Endodermal cell (in vitro differentiated cells): ENCODE measurements around the gene IRX1. TPM values are rescaled to one million over a fixed set of nuclear protein-coding genes. Genes with fewer than 3 reads are reported as not detected.

ENCODE experiments used
- DNase-seq: peaks from one replicate; pipeline ENCODE4 v3.0.0-alpha.2; 2017
- H3K27ac ChIP-seq: 2 replicates; pipeline ENCODE4 v1.5.1; 2013; ENCODE audit warnings: mild to moderate bottlenecking, low read depth, low read length, moderate library complexity
- H3K27me3 ChIP-seq: 2 replicates; pipeline ENCODE4 v1.6.1; 2013; ENCODE audit warnings: mild to moderate bottlenecking, low read length, moderate library complexity; ENCODE audit not compliant: insufficient read depth, control insufficient read depth, poor library complexity, severe bottlenecking
- H3K36me3 ChIP-seq: 2 replicates; pipeline ENCODE4 v1.7.0; 2013; ENCODE audit warnings: mild to moderate bottlenecking, low read length, moderate library complexity; ENCODE audit not compliant: control insufficient read depth, insufficient read depth
- H3K4me1 ChIP-seq: one replicate; pipeline ENCODE4 v1.7.0; 2013; ENCODE audit warnings: low read length; ENCODE audit not compliant: control insufficient read depth, insufficient read depth
- H3K4me3 ChIP-seq: 2 replicates; pipeline ENCODE4 v1.5.1; 2013; ENCODE audit warnings: mild to moderate bottlenecking, low read length, moderate library complexity
- H3K9ac ChIP-seq: 2 replicates; pipeline ENCODE4 v1.6.1; 2013; ENCODE audit warnings: mild to moderate bottlenecking, low read length, moderate library complexity; ENCODE audit not compliant: poor library complexity, severe bottlenecking; ENCODE audit errors: extremely low read depth
- H3K9me3 ChIP-seq: 2 replicates; pipeline ENCODE4 v1.6.1; 2013; ENCODE audit warnings: mild to moderate bottlenecking, low read length, moderate library complexity; ENCODE audit not compliant: control insufficient read depth
- H3K27ac Mint-ChIP-seq: 2 replicates; pipeline ENCODE4 v1.8.0; 2020; ENCODE audit warnings: mixed read lengths
- H3K27me3 Mint-ChIP-seq: 2 replicates; pipeline ENCODE4 v1.8.0; 2021; ENCODE audit warnings: mild to moderate bottlenecking, mixed read lengths; ENCODE audit not compliant: insufficient read depth
- H3K36me3 Mint-ChIP-seq: 2 replicates; pipeline ENCODE4 v1.8.0; 2020; ENCODE audit warnings: low read depth, mixed read lengths
- H3K4me1 Mint-ChIP-seq: 2 replicates; pipeline ENCODE4 v1.8.0; 2020; ENCODE audit warnings: mixed read lengths
- H3K4me3 Mint-ChIP-seq: 2 replicates; pipeline ENCODE4 v1.8.0; 2020; ENCODE audit warnings: mild to moderate bottlenecking, moderate library complexity, mixed read lengths
- H3K9me3 Mint-ChIP-seq: 2 replicates; pipeline ENCODE4 v1.8.0; 2020; ENCODE audit warnings: mild to moderate bottlenecking, mixed read lengths
- WGBS, 2 experiments: methylation state at CpG; one replicate each; pipeline versions ENCODE4 v1.1.5 to v1.1.7; 2013; ENCODE audit warnings: missing lambda C conversion rate in 2 of 2, mixed read lengths in 1 of 2; ENCODE audit not compliant: insufficient coverage in 1 of 2, insufficient read length in 1 of 2; 5-methylcytosine and 5-hydroxymethylcytosine counted together
- total RNA-seq, 2 donors: library from RNA; stranded (reverse); fragmentation: NEBNext Ultra II Directional in 1 of 2; extraction: Animal tissue kit (Norgen Biotek cat#: 25700) in 1 of 2; gene quantifications; 2 replicates in 1 of 2; 3 replicates in 1 of 2; pipeline ENCODE4 v1.2.1, GENCODE V29; 2021
- TF ChIP-seq, protein P1 (sequence below): fragments of 200-600 bp; sonication (generic); conservative IDR thresholded peaks from 2 replicates; pipeline ENCODE4 v1.5.0; 2021; ENCODE audit warnings: antibody characterized with exemption, mild to moderate bottlenecking

Gene IRX1
- total RNA-seq, 2 donors from 2014 or later: 1.9 to 7.6 TPM

DNA sequence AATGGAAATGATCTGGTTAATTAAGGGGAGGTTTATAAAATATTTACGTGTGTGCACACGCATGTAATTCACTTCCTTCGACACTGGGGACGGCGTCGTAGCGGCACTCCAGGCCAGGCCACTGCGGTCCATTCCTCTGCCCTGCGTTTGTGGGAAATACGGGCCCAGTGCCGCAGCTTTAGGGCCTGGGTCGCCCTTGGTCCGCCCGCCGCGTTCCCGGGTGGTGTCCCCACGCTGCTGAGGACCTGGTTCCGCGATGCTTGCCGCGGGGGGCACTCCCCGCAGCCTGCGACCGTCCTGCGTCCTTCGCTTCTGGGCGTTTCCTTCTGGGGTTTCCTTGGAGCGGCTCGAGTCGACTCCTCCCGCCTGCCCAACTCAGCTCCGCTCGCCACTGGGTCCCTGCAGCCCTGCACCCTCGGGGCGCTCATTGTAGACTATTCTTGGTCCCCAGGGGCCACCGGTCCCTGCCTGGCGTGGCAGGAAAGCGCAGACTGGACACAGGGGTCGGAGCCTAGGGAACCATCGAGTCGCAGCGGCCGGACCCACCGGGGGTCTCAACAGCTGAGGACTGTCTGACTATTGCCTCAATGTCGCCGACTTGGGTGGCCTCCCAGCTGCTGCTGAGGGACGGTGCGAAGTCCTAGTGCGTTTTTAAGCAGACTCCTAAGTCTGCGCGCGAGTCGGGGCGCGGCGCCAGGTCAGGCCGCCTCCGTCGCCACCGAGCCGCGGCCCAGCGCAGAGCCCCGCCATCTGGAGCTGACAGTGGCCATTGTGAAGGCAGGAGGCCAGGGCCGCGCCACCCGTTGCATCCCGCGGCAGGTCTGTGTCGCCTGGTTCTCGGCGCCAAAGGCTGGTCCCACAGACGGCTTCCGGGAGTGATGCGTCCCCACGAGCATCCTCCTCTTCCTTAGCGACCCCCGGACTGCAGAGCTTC, 4.4 kb upstream of the IRX1 start:
- WGBS, 2 experiments: 3% methylated on average over 32 to 79 of the region's 79 CpGs
- H3K27me3 ChIP-seq: peaks cover 94% of the 10 kb centered on the region

DNA sequence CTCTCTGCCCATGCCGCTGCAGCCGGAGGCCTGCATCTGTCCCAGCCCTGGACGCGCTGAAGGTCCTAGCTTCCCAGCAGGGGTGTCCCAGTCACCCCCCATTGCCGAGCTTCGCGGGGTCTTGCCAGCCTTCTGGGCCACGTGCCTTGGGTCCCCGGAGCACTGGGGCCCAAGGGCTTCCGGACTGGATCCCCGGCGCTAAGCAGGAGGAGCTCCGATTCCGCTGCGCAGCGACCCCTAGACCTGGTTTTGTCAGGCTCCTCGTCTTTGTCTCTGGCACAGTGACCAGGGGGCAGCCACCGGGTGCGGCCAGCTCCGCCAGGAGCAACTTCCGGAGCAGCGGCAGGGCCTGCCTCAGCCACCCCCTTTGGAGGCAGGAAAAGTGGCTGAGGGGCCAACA, 3.3 kb upstream of the IRX1 start:
- Mint-ChIP-seq H3K4me1 (peaks cover 12% of the 10 kb centered on the region), H3K9me3 (no peaks in the 10 kb centered on the region), H3K36me3 (no peaks in the 10 kb centered on the region), H3K27me3 (peaks cover 93% of the 10 kb centered on the region), H3K27ac (no peak overlapping the region), H3K4me3 (no peak overlapping the region)
- Histone ChIP-seq H3K36me3 (no peaks in the 10 kb centered on the region), H3K27ac (no peak overlapping the region), H3K9me3 (no peaks in the 10 kb centered on the region), H3K27me3 (peaks cover 94% of the 10 kb centered on the region), H3K4me1 (no peaks in the 10 kb centered on the region), H3K9ac (no peak overlapping the region), H3K4me3 (no peak overlapping the region)
- TF ChIP-seq, protein P1, sequence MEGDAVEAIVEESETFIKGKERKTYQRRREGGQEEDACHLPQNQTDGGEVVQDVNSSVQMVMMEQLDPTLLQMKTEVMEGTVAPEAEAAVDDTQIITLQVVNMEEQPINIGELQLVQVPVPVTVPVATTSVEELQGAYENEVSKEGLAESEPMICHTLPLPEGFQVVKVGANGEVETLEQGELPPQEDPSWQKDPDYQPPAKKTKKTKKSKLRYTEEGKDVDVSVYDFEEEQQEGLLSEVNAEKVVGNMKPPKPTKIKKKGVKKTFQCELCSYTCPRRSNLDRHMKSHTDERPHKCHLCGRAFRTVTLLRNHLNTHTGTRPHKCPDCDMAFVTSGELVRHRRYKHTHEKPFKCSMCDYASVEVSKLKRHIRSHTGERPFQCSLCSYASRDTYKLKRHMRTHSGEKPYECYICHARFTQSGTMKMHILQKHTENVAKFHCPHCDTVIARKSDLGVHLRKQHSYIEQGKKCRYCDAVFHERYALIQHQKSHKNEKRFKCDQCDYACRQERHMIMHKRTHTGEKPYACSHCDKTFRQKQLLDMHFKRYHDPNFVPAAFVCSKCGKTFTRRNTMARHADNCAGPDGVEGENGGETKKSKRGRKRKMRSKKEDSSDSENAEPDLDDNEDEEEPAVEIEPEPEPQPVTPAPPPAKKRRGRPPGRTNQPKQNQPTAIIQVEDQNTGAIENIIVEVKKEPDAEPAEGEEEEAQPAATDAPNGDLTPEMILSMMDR: peak; percentile 52
- WGBS, 2 experiments: 12 to 16% methylated on average over 8 to 22 of the region's 22 CpGs
- peak; percentile 82 for DNase-seq

More for the DNA sequence above, 4.4 kb upstream of the IRX1 start:
- peak; percentile 71 for DNase-seq
- no peak overlapping the region for H3K27ac ChIP-seq
- H3K4me3 ChIP-seq: peak overlapping the region; percentile 53
- TF ChIP-seq, protein P1: peak; percentile 59
- Mint-ChIP-seq H3K4me3 (peak overlapping the region; percentile 36), H3K36me3 (no peaks in the 10 kb centered on the region), H3K27me3 (peaks cover 93% of the 10 kb centered on the region), H3K27ac (no peak overlapping the region), H3K4me1 (peaks cover 12% of the 10 kb centered on the region), H3K9me3 (no peaks in the 10 kb centered on the region)
- no peaks in the 10 kb centered on the region for H3K36me3 ChIP-seq
- no peaks in the 10 kb centered on the region for H3K9me3 ChIP-seq
- no peak overlapping the region for H3K9ac ChIP-seq
- no peaks in the 10 kb centered on the region for H3K4me1 ChIP-seq

DNA sequence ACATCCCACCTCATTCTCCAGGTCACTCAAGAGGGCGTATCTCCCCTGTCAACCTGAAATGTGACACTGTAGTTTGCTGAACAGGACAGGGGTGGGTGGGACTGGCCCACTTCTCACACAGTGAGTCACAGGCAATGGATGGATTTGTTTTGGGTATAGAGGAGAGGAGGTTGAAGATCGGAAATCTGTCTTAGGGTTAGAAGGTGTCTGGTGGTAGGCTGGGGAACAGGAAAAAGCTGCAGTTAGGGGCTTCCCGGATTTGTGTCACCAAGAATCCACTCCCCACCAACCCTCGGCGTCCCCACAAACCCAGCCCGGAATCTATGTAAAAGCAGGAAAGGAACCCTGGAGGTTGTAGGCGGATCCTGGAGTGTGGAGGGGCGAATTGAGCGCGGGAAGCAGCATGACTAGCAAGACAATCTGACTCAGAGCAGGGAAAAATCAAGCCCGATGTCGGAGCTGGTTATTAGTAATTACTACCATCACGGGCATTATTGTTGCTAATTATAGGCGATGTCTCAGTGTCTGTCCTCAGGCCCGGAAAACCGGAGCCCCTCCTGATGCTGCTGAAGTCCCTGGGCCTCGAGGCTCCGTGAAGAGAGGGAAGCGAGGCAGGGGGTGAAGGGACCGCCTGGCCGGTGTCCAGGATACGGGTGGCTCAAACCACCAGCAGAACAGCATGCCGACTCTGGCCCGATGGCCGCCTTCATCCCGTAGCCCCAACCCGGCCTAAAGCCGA, 1.7 kb upstream of the IRX1 start:
- 5 to 10% methylated on average over 11 to 28 of the region's 28 CpGs for WGBS, 2 experiments
- Histone ChIP-seq H3K4me3 (peak overlapping the region; percentile 49), H3K9me3 (no peaks in the 10 kb centered on the region), H3K36me3 (no peaks in the 10 kb centered on the region), H3K9ac (no peak overlapping the region), H3K27ac (no peak overlapping the region), H3K4me1 (peaks cover 6% of the 10 kb centered on the region), H3K27me3 (peaks cover 94% of the 10 kb centered on the region)
- Mint-ChIP-seq H3K9me3 (no peaks in the 10 kb centered on the region), H3K27me3 (peaks cover 93% of the 10 kb centered on the region), H3K27ac (no peak overlapping the region), H3K4me1 (peaks cover 28% of the 10 kb centered on the region), H3K4me3 (peak overlapping the region; percentile 38), H3K36me3 (no peaks in the 10 kb centered on the region)
- peak; percentile 66 for DNase-seq
- TF ChIP-seq, protein P1: no peak
